Activated naive CD4-positive, alpha-beta T cell treated with anti-CD3 and anti-CD28 coated beads, Interleukin-2, amount 50 U/mL, for 16 hours (primary cell): ENCODE data around the gene LRRC56.

Experiments used
- DNase-seq: peaks from one replicate; pipeline ENCODE4 v3.0.0-alpha.2; 2020

Gene LRRC56, protein sequence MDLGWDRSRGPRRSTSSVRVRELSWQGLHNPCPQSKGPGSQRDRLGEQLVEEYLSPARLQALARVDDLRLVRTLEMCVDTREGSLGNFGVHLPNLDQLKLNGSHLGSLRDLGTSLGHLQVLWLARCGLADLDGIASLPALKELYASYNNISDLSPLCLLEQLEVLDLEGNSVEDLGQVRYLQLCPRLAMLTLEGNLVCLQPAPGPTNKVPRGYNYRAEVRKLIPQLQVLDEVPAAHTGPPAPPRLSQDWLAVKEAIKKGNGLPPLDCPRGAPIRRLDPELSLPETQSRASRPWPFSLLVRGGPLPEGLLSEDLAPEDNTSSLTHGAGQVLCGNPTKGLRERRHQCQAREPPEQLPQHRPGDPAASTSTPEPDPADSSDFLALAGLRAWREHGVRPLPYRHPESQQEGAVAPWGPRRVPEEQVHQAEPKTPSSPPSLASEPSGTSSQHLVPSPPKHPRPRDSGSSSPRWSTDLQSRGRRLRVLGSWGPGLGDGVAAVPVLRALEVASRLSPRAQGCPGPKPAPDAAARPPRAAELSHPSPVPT

GRCh38 chr11:536841-537621 lies at the start of gene LRRC56:
Gene LRRC56 (plus strand): TSS chr11:537527. CDS start chr11:540685, 3,158 bp downstream.
- peak; percentile 89 for DNase-seq

GRCh38 chr11:487571-488021 lies 49.7 kb upstream of the LRRC56 start:
- no peak for DNase-seq

DNA sequence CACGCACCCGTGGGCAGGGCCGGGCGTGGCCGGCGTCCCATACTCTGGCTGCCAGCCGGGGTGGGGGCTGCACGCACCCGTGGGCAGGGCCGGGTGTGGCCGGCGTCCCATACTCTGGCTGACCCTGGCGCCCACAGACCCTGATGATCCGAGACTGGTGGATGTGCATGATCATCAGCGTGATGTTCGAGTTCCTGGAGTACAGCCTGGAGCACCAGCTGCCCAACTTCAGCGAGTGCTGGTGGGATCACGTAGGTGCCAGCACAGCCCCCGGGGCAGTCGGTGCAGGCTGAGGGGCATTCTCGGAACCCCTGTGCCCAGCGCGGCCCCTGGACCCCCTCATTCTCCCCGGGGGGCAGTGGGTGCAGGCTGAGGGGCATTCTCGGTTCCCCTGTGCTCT lies 49.3 kb upstream of the LRRC56 start:
- DNase-seq = no peak

DNA sequence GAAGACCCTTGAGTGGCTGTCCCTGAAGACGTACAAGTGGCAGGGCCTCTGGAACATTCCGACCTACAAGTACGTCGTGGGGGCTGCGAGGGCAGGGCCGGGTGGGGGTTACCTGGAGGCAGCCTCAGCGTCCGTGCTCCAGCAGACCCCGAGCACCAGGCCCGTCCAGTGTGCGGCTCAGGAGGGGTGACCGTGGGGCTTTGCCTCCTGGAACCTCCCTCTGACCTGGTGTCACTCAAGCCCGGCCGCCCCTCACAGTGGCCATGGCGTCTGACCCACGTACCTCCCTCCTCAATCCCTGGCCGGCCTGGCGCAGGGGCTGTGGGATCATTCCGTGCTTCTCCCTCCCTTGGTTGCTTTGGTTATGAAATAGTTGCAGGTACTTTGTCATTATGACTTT lies 48.7 kb upstream of the LRRC56 start:
- DNase-seq = no peak

GRCh38 chr11:488992-489391 lies 48.3 kb upstream of the LRRC56 start:
- DNase-seq = no peak

DNA sequence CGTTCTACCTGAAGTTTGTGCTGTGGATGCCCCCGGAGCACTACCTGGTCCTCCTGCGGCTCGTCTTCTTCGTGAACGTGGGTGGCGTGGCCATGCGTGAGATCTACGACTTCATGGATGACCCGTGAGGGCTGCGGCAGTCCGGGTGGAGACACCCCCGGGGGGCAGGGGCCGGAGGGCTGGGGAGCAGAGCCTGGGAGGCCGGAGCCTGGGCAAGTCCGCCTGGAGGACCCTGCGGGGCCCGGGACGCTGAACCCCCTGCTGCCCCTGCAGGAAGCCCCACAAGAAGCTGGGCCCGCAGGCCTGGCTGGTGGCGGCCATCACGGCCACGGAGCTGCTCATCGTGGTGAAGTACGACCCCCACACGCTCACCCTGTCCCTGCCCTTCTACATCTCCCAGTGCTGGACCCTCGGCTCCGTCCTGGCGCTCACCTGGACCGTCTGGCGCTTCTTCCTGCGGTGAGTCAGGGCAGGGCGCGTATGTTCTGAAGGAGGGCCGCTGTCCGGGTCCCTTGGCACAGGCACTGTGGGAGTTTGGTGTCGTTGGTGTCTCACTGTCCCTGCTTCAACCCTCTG lies 47.6 kb upstream of the LRRC56 start:
- DNase-seq = no peak

GRCh38 chr11:490186-490929 lies 47.0 kb upstream of the LRRC56 start:
- DNase-seq = no peak

GRCh38 chr11:490930-491260 lies 46.4 kb upstream of the LRRC56 start:
- no peak for DNase-seq

DNA sequence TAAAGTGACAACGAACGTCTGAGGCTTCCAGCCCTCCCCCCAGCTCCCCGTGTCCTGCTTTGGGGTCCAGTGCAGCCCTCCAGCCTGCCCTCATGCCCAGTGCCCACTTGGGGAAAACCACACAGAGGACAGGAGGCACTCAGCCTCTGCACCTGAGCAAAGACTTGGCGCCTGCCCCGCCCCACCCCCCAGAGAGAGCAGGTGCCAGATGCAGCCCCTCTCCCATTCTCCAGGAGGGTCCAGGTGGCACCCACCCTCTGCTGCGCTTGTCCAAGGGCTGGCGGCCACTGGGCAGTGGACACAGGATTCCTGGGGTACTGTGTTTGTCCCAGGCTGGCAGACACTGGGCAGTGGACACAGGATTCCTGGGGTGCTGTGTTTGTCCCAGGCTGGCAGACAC lies 46.0 kb upstream of the LRRC56 start:
- no peak for DNase-seq

DNA sequence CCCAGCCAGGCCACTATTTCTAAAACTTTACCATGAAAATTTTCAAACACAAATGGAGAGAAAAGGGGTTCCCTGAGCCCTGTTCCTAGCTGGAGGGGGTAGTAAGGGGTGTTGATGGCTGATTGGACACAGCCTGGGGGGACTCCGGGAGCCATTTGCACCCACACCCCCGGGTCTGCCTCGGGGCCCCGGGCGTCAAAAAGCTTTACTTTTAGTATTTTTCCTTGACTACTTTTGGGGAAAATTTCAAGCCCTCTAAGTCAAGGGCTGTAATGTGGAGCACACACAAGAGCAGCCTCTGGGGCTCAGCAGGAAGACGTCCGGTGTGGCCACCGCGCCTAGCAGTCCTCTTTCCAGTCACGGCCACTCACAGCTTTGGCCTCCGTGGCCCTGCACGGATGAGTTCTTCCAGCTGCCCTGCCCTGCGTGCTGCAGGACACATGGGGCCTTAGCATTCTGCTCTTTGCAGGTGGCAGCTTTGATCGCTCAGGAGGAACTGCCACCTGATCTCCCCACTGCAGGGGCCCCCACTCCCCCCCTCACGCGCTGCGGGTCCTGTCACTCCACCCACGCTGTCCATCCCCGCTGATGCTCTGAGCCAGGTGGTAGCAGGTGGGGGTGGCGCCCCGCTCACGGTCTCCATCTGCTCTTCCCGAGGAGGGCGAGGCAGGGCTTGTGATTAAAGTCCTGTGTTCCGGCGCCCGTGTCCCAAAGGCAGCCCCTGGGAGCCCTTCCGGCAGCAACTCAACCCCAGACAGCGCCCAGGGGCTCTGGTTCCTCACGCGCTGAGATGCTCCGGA lies 44.7 kb upstream of the LRRC56 start:
- no peak for DNase-seq

- no peak for DNase-seq
Observed at GRCh38 chr11:494761-495536, 42.4 kb upstream of the LRRC56 start.

GRCh38 chr11:495537-495931 lies 41.8 kb upstream of the LRRC56 start:
- DNase-seq = no peak

DNA sequence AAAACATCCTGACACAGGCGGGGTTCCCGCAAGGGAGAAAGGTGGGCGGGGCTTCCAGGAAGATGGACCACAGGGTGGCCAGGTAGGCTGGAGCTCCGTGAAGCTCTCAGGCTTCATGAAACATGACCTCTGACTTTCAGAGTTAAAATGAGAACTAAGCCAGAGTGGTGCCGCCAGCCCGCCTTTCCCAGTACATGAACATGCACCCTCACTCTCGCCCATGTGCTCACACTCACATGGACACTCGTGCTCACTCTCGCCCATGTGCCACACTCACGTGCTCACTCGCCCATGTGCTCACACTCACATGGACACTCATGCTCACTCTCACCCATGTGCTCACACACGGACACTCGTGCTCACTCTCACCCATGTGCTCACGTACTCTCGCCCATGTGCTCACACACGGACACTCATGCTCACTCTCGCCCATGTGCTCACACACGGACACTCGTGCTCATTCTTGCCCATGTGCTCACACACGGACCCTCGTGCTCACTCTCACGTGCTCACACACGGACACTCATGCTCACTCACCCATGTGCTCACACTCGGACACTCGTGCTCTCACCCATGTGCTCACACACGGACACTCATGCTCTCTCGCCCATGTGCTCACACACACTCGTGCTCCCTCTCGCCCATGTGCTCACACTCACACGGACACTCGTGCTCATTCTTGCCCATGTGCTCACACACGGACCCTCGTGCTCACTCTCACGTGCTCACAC lies 40.3 kb upstream of the LRRC56 start:
- DNase-seq = no peak

DNA sequence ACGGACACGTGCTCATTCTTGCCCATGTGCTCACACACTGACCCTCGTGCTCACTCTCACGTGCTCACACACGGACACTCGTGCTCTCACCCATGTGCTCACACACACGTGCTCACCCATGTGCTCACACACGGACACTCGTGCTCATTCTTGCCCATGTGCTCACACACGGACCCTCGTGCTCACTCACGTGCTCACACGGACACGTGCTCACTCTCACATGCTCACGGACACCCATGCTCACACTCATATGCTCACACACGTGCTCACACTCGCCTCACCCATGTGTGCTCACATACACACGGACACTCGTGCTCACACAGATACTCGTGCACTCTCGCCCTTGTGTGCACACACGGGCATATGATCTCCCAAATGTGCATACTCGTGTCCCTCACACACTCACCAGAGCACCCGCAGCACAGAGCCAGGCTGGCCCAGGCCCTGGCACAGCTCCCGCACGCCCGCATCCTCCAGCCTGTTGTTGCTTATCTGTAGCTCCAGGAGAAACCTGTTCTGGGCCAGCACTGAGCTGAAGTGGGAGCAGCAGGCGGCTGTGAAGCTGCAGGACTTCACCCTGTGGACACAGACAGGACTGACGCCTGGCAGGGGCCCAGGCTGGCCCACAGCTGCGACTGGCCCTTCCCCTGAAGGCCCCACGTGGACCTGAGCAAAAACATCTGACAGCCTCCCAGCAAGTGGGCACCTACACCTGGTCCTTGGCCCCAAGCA lies 39.6 kb upstream of the LRRC56 start:
- DNase-seq = no peak

- no peak for DNase-seq
Observed at GRCh38 chr11:498297-499181, 38.8 kb upstream of the LRRC56 start.

GRCh38 chr11:499201-500076 lies 37.9 kb upstream of the LRRC56 start:
- no peak for DNase-seq

DNA sequence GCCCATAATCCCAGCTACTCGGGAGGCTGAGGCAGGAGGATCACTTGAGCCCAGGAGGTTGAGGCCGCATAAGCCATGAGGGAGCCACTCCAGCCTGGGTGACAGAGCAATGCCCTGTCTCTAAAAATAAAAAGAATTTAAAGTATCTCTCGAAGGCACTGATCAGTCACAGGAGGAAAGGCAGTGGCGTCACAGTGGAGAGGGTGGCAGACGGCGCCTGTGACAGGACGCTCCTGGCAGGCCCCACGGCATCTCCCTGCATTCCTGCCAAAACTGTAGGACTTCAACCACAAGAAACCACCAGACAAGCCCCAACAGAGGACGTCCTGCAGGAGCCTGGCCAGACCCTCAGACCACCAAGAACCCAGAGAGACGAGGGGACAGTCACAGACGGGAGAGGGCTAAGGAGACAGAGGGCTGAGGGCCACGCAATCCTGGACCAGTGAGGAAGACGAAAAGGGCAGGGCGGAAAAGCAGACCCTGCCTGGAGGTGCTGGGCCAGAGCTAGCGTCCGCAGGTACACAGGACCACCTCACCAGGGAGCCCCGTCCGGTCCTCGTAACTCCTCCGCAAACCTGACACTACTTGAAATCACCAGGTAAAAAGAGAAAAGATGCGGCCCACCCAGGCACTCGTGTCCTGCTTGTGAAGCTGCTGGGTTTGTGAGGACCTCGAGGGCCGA lies 36.2 kb upstream of the LRRC56 start:
- DNase-seq = no peak
